Measurements from ENCODE around the gene PDZRN3. TPM values are rescaled to one million over a fixed set of nuclear protein-coding genes. Genes with fewer than 3 reads are reported as not detected.
"Not testable (repeated sequence)": the region's sequence is repeated elsewhere in the genome, so short reads cannot be mapped to it uniquely, and the experiment has no call there.

The PDZRN3 gene
- total and polyA plus RNA-seq, 2 donors from 2014 or later, result 9.5 to 13.2 TPM

- intact Hi-C loops (cut with DNase I), result no loop called here
- Histone ChIP-seq H3K4me3 (ENCODE audit: low read length in 3 of 3) (no peak overlapping the region), H3K9ac (ENCODE audit: low read length in 3 of 3) (no peak overlapping the region), H3K9me3 (ENCODE audit: control insufficient read depth in 2 of 3, insufficient read depth in 1 of 3, low read length in 3 of 3) (no peaks in the 10 kb centered on the region), H3K27ac (ENCODE audit: low read depth in 2 of 2, low read length in 2 of 2) (no peak overlapping the region), H3K36me3 (ENCODE audit: control insufficient read depth in 2 of 3, insufficient read depth in 3 of 3, low read length in 3 of 3) (no peaks in the 10 kb centered on the region), H3K27me3 (ENCODE audit: control insufficient read depth, insufficient read depth, low read length) (no peaks in the 10 kb centered on the region), H3K4me1 (ENCODE audit: control insufficient read depth in 2 of 3, insufficient read depth in 2 of 3, low read depth in 1 of 3, low read length in 3 of 3) (no peaks in the 10 kb centered on the region)
- no peak for TF ChIP-seq CTCF (IDR thresholded peaks at IDR 0.05; ENCODE audit: borderline replicate concordance, extremely low read depth, insufficient read depth)
- no peak for FAIRE-seq
- DNase-seq, result no peak
These were observed 155.4 kb downstream of the PDZRN3 start for GRCh38 chr3:73469331-73469730.

GRCh38 chr3:73467211-73467610 lies 157.5 kb downstream of the PDZRN3 start:
- no peak for FAIRE-seq
- no peak for TF ChIP-seq CTCF (IDR thresholded peaks at IDR 0.05; ENCODE audit: borderline replicate concordance, extremely low read depth, insufficient read depth)
- H3K4me1 ChIP-seq (ENCODE audit: control insufficient read depth in 2 of 3, insufficient read depth in 2 of 3, low read depth in 1 of 3, low read length in 3 of 3), result no peaks in the 10 kb centered on the region
- H3K36me3 ChIP-seq (ENCODE audit: control insufficient read depth in 2 of 3, insufficient read depth in 3 of 3, low read length in 3 of 3), result no peaks in the 10 kb centered on the region
- no peak overlapping the region for H3K27ac ChIP-seq (ENCODE audit: low read depth in 2 of 2, low read length in 2 of 2)
- intact Hi-C loops (cut with DNase I), result no loop called here
- no peak for DNase-seq
- H3K4me3 ChIP-seq (ENCODE audit: low read length in 3 of 3), result no peak overlapping the region
- no peaks in the 10 kb centered on the region for H3K27me3 ChIP-seq (ENCODE audit: control insufficient read depth, insufficient read depth, low read length)
- no peaks in the 10 kb centered on the region for H3K9me3 ChIP-seq (ENCODE audit: control insufficient read depth in 2 of 3, insufficient read depth in 1 of 3, low read length in 3 of 3)
- H3K9ac ChIP-seq (ENCODE audit: low read length in 3 of 3), result no peak overlapping the region

GRCh38 chr3:73465926-73466325 lies 158.8 kb downstream of the PDZRN3 start:
- no peak overlapping the region for H3K9ac ChIP-seq (ENCODE audit: low read length in 3 of 3)
- H3K36me3 ChIP-seq (ENCODE audit: control insufficient read depth in 2 of 3, insufficient read depth in 3 of 3, low read length in 3 of 3), result no peaks in the 10 kb centered on the region
- DNase-seq (no peak), FAIRE-seq (no peak)
- H3K9me3 ChIP-seq (ENCODE audit: control insufficient read depth in 2 of 3, insufficient read depth in 1 of 3, low read length in 3 of 3), result no peaks in the 10 kb centered on the region
- no peak overlapping the region for H3K4me3 ChIP-seq (ENCODE audit: low read length in 3 of 3)
- intact Hi-C loops (cut with DNase I), result no loop called here
- H3K27me3 ChIP-seq (ENCODE audit: control insufficient read depth, insufficient read depth, low read length), result no peaks in the 10 kb centered on the region
- no peak for TF ChIP-seq CTCF (IDR thresholded peaks at IDR 0.05; ENCODE audit: borderline replicate concordance, extremely low read depth, insufficient read depth)
- H3K4me1 ChIP-seq (ENCODE audit: control insufficient read depth in 2 of 3, insufficient read depth in 2 of 3, low read depth in 1 of 3, low read length in 3 of 3), result no peaks in the 10 kb centered on the region
- H3K27ac ChIP-seq (ENCODE audit: low read depth in 2 of 2, low read length in 2 of 2), result no peak overlapping the region

GRCh38 chr3:73464126-73464525 lies 160.6 kb downstream of the PDZRN3 start:
- H3K27ac ChIP-seq (ENCODE audit: low read depth in 2 of 2, low read length in 2 of 2); intact Hi-C loops (cut with DNase I); H3K27me3 ChIP-seq (ENCODE audit: control insufficient read depth, insufficient read depth, low read length); H3K4me3 ChIP-seq (ENCODE audit: low read length in 3 of 3); H3K36me3 ChIP-seq (ENCODE audit: control insufficient read depth in 2 of 3, insufficient read depth in 3 of 3, low read length in 3 of 3); H3K9ac ChIP-seq (ENCODE audit: low read length in 3 of 3); DNase-seq; H3K4me1 ChIP-seq (ENCODE audit: control insufficient read depth in 2 of 3, insufficient read depth in 2 of 3, low read depth in 1 of 3, low read length in 3 of 3); H3K9me3 ChIP-seq (ENCODE audit: control insufficient read depth in 2 of 3, insufficient read depth in 1 of 3, low read length in 3 of 3); FAIRE-seq: not testable (repeated sequence)
